NCI-H2227 (cell line): Measurements from ENCODE around the gene AKAP6.
A peak's percentile ranks its signal among the peaks of the same experiment; 100 is the strongest.

Source experiments
- DNase-seq: peaks from one replicate; lab custom pipeline; 2025; ENCODE audit not compliant: unreplicated experiment; lab: John Stamatoyannopoulos, UW

AKAP6 gene

DNA sequence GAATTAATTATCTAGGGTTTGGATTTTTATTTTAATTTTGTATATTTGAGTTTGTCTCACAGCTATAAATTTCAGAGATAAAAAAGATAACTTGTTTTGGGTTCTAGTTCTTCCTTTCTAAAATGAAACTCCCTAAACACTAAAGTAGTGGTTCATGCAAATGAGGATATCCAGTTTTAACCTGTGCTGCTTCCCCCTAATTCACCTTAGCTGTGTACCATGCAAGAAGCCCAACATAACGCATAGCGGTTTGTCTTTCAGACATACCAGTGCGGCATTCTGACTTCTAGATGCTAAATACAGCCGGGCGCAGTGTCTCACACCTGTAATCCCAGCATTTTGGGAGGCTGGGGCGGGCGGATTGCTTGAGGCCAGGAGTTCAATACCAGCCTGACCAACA lies 320.9 kb downstream of the AKAP6 start:
- no peak for DNase-seq

DNA sequence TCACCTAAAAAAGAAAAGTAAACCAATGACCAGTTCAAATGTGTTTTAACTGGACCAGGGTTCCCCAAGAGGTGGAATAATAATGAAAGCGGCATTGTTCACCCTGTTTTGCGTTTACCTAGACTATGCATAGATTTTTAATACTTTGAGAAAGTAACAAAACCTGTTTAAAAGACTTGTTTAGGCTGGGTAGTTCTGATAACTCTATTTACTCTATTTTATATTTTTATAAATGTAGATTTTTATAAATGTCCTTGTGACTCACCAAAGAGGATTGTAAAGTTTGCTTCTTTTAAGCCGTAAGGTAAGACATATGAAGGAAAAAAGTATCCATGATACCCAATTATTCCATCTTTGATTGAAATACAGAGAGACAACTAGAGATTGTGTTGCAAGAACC lies 321.6 kb downstream of the AKAP6 start:
- DNase-seq, result no peak

GRCh38 chr14:32654106-32654505 lies 325.0 kb downstream of the AKAP6 start:
- no peak for DNase-seq

DNA sequence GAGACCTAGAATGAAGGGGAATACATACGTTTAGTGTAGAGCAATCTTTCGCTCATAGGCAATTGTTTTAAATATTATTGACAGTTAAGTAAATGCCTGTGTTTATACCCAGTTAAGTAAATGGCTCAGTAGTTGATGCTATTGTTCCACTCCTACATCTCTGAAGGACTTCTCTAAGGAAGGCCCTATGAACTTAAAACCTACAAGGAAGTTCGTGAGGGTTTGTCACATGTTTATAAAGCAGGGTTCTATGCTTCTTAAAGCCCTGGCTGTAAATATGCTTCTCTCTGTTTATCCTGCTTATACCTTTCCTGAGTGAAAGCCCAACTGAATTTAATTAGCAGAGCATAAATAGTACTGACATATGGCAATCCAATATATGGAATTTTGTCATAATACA lies 327.5 kb downstream of the AKAP6 start:
- DNase-seq, result no peak

- DNase-seq, result no peak
These were observed 328.0 kb downstream of the AKAP6 start for GRCh38 chr14:32657081-32657480.

GRCh38 chr14:32661216-32661615 lies 332.1 kb downstream of the AKAP6 start:
- DNase-seq, result no peak

DNA sequence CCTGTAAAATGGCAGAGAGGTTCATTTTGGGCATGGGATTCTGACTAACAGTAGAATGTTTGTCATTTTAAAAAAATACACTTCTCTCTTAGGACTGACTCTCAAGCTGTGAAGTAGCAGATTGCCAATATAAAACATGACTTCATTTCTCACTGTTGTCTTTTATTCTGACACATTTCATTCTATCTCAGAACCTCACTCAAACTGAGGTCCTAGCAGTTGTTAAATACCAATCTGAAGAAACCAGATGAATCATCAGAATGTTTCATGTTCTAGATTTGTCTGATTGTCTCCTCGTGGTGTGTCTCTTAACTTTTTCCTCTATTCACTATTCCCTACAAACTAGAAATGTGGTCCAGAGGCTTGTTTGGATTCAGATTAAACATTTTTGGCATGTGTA lies 333.1 kb downstream of the AKAP6 start:
- DNase-seq, result no peak

DNA sequence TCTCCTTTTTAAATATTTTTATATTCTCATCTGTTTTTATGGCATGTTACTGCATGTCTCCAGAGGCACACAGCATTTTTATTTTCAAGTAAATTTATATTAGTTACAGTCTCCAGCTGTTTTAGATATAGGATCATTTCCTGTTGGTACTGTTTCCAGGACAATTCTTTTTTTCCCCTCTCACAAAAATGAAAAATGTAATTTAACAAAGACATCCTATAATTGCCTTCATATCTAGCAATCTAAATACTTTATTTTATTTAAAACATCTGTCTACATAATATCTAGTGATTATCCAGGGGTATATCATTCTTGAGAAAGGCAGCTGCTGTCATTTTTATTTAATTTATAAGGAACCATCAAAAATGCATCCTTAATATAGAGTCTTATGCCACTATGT lies 337.2 kb downstream of the AKAP6 start:
- no peak for DNase-seq

GRCh38 chr14:32667287-32667686 lies 338.2 kb downstream of the AKAP6 start:
- DNase-seq, result no peak

DNA sequence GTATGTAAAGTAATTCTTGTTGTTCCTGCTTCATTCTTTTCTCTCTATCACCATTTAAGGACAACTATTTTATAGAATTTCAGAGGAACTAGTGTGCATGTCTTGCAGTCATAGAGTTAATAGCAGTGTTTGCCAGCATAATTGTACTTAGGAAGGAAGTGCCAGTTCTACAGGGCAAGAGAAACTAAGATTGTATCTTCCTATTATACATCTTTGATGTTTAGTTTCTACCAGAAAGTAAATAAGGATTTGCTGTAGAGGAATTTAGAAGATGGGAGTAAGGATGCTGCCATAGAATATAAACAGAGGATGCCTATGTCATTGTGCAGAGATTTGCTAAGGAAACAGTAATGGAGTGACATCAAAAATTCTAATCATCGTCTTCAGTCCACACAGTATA lies 338.7 kb downstream of the AKAP6 start:
- no peak for DNase-seq

GRCh38 chr14:32669391-32669790 lies 340.3 kb downstream of the AKAP6 start:
- no peak for DNase-seq

GRCh38 chr14:32675433-32675832 lies 346.3 kb downstream of the AKAP6 start:
- DNase-seq, result no peak

- no peak for DNase-seq
These were observed 348.2 kb downstream of the AKAP6 start for GRCh38 chr14:32677129-32677780.

GRCh38 chr14:32678088-32678487 lies 349.0 kb downstream of the AKAP6 start:
- DNase-seq, result no peak

GRCh38 chr14:32679927-32680612 lies 351.0 kb downstream of the AKAP6 start:
- peak; percentile 47 for DNase-seq

DNA sequence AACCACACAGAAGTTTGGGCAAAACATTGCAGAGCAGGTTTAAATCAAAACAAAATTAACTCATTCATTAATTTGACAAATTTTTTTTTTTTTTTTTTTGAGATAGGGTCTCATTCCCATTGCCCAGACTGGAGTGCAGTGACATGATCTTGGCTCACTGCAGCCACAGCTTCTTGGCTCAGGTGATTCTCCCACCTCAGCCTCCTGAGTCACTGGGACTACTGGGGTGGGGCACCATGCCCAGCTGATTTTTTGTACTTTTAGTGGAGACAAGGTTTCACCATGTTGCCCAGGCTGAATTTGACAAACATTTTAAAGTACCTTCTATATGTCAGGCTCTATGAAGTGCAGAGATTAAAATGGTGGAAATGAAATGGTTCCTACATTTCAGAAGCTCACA lies 352.5 kb downstream of the AKAP6 start:
- no peak for DNase-seq

- no peak for DNase-seq
These were observed 353.1 kb downstream of the AKAP6 start for GRCh38 chr14:32682214-32682613.

DNA sequence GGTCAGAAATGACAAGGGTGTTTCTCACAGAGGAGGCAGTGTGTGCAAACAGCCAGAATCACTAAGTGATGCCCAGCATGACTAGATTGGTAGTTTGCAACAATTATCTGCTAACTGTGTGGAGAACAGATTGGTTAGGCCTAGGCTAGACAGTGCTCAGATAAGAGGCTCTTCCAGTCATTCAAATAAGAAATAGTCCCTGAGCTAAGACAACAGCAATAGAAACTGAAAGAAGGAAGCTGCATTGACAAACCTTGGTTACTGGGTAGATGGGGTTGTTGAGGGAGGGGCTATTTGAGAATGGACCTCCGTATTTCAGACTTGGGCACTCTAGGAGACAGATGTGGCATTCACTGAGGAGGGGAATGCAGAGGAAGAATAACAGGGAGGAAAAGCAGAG lies 354.6 kb downstream of the AKAP6 start:
- no peak for DNase-seq

- DNase-seq, result no peak
These were observed 359.8 kb downstream of the AKAP6 start for GRCh38 chr14:32688941-32689340.

DNA sequence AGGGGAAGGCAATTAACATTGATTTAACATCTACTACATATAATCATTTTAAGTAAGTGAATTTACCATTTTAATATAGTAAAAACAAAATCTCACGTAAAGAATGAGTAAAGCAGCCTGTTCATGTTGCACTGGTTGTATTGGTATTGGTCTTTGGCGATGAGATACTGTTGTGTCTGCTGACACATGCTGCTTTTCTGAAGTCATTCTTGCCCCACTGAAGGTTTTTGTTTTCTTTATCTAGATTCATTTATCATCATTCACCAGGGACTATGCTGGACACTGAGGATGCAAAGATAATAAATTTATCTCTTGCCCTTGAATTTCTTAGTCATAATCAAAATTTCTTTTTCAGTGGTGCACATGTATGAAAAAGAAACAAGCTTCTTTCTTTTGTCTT lies 363.3 kb downstream of the AKAP6 start:
- DNase-seq, result no peak

DNA sequence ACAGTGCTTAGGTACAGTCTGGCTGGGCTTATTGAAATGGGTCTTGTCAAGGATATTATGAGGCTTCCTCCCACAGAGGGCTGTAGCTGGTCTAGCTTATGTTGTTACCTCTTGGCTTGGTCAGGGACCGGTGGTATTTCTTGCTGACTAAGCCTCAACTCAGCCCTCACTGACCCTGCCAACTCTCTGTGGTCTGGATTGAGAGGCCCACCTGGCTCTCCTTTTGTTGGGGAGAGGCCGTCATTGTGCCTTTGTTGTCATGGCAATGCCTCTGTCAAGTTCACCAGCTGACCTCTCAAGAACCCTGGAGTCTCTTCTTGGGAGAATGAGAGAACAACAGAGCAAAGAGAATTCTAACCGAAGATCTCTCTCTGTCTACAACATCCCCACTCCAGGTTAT lies 364.0 kb downstream of the AKAP6 start:
- DNase-seq, result peak; percentile 35

DNA sequence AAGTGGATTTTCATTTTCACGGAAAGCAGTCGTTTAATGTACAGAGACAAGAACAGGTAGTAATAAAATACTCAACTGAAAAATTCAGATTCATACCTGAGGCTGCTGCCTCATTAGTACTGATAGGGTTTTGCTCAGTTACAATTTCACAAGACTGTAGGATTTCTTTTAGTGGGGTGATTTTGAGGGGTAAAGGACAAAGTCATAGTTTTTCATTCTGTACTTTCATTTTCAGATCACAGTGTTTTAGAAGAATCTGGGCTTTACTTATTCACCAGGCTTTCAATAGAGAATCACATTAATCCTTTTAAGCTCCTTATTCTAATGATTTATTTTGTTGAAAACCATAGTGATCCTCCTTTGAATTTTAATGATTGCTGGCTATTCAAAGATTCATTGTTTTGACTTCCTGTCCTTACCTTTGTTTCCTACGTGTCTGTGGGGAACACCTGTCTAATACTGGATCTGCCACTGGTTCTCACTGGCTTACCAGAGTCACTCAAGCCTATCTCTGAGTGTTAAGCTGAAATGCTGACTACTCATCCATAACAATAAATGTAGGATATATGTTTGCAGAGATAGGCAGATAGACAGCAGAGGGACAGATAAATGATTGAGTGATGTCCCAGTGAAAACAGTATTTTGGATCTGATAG lies 365.8 kb downstream of the AKAP6 start:
- DNase-seq, result no peak
